ENCODE data around the gene MAPK8. TPM values are rescaled to one million over a fixed set of nuclear protein-coding genes. Genes with fewer than 3 reads are reported as not detected.
"Not testable (repeated sequence)": the region's sequence is repeated elsewhere in the genome, so short reads cannot be mapped to it uniquely, and the experiment has no call there.

The MAPK8 gene
- total RNA-seq, 2 experiments from 2014 or later, result 30.5 to 32.3 TPM

- CTCF ChIA-PET, result no interaction called here
- H3K27me3 Mint-ChIP-seq, result no peaks in the 10 kb centered on the region
- no peaks in the 10 kb centered on the region for H3K9me3 Mint-ChIP-seq
- peaks cover 9% of the 10 kb centered on the region for H3K4me1 Mint-ChIP-seq
- H3K27ac Mint-ChIP-seq, result no peak overlapping the region
- no peak for DNase-seq
- POLR2A ChIA-PET, result no interaction called here
- peaks cover 7% of the 10 kb centered on the region for H3K36me3 Mint-ChIP-seq (ENCODE audit: low read depth)
- H3K4me3 Mint-ChIP-seq, result no peak overlapping the region
Measured at GRCh38 chr10:48404646-48405045, 98.2 kb downstream of the MAPK8 start.

- no peak for DNase-seq
- Mint-ChIP-seq H3K36me3 (ENCODE audit: low read depth) (peaks cover 18% of the 10 kb centered on the region), H3K9me3 (peaks cover 2% of the 10 kb centered on the region), H3K4me1 (no peaks in the 10 kb centered on the region), H3K27me3 (no peaks in the 10 kb centered on the region), H3K4me3 (no peak overlapping the region), H3K27ac (no peak overlapping the region)
- CTCF ChIA-PET, result interaction anchor here (2.5 kb wide), 1 partner anchor 18 kb away, joined by 7 read pairs; no protein-coding TSS in a partner anchor
- POLR2A ChIA-PET, result no interaction called here
Measured at GRCh38 chr10:48406204-48406603, 99.7 kb downstream of the MAPK8 start.

GRCh38 chr10:48406658-48407057 lies 100.2 kb downstream of the MAPK8 start:
- H3K27me3 Mint-ChIP-seq, result no peaks in the 10 kb centered on the region
- no peak overlapping the region for H3K4me3 Mint-ChIP-seq
- CTCF ChIA-PET, result interaction anchor here (2.5 kb wide), 1 partner anchor 18 kb away, joined by 7 read pairs; no protein-coding TSS in a partner anchor
- POLR2A ChIA-PET, result no interaction called here
- H3K9me3 Mint-ChIP-seq, result peaks cover 2% of the 10 kb centered on the region
- H3K27ac Mint-ChIP-seq, result no peak overlapping the region
- no peaks in the 10 kb centered on the region for H3K4me1 Mint-ChIP-seq
- no peak for DNase-seq
- peaks cover 22% of the 10 kb centered on the region for H3K36me3 Mint-ChIP-seq (ENCODE audit: low read depth)

GRCh38 chr10:48410503-48410902 lies 104.0 kb downstream of the MAPK8 start:
- ChIA-PET POLR2A (no interaction called here), CTCF (no interaction called here)
- Mint-ChIP-seq H3K4me1 (no peaks in the 10 kb centered on the region), H3K27ac (no peak overlapping the region), H3K4me3 (no peak overlapping the region), H3K9me3 (peaks cover 14% of the 10 kb centered on the region), H3K27me3 (no peaks in the 10 kb centered on the region), H3K36me3 (ENCODE audit: low read depth) (peaks cover 35% of the 10 kb centered on the region)
- no peak for DNase-seq

GRCh38 chr10:48411510-48411909 lies 105.0 kb downstream of the MAPK8 start:
- ChIA-PET CTCF (no interaction called here), POLR2A (no interaction called here)
- no peaks in the 10 kb centered on the region for H3K27me3 Mint-ChIP-seq
- peaks cover 14% of the 10 kb centered on the region for H3K9me3 Mint-ChIP-seq
- no peak overlapping the region for H3K27ac Mint-ChIP-seq
- no peak overlapping the region for H3K4me3 Mint-ChIP-seq
- peaks cover 33% of the 10 kb centered on the region for H3K36me3 Mint-ChIP-seq (ENCODE audit: low read depth)
- no peaks in the 10 kb centered on the region for H3K4me1 Mint-ChIP-seq
- no peak for DNase-seq

- no peak overlapping the region for H3K4me3 Mint-ChIP-seq
- no peak overlapping the region for H3K27ac Mint-ChIP-seq
- H3K27me3 Mint-ChIP-seq, result no peaks in the 10 kb centered on the region
- H3K4me1 Mint-ChIP-seq, result no peaks in the 10 kb centered on the region
- H3K9me3 Mint-ChIP-seq, result peaks cover 14% of the 10 kb centered on the region
- POLR2A ChIA-PET, result no interaction called here
- DNase-seq, result no peak
- peaks cover 33% of the 10 kb centered on the region for H3K36me3 Mint-ChIP-seq (ENCODE audit: low read depth)
- CTCF ChIA-PET, result no interaction called here
Measured at GRCh38 chr10:48412081-48412480, 105.6 kb downstream of the MAPK8 start.

- ChIA-PET POLR2A (no interaction called here), CTCF (no interaction called here)
- H3K9me3 Mint-ChIP-seq, result peaks cover 14% of the 10 kb centered on the region
- no peak for DNase-seq
- no peak overlapping the region for H3K4me3 Mint-ChIP-seq
- no peak overlapping the region for H3K27ac Mint-ChIP-seq
- no peaks in the 10 kb centered on the region for H3K4me1 Mint-ChIP-seq
- H3K27me3 Mint-ChIP-seq, result no peaks in the 10 kb centered on the region
- peaks cover 33% of the 10 kb centered on the region for H3K36me3 Mint-ChIP-seq (ENCODE audit: low read depth)
Measured at GRCh38 chr10:48412933-48413332, 106.5 kb downstream of the MAPK8 start.

- DNase-seq, result no peak
- H3K9me3 Mint-ChIP-seq, result peaks cover 14% of the 10 kb centered on the region
- CTCF ChIA-PET, result interaction anchor here (0.6 kb wide), 1 partner anchor 1028 kb away, joined by 3 read pairs; no protein-coding TSS in a partner anchor
Measured at GRCh38 chr10:48414160-48414559, 107.7 kb downstream of the MAPK8 start.

GRCh38 chr10:48414778-48415177 lies 108.3 kb downstream of the MAPK8 start:
- no peaks in the 10 kb centered on the region for H3K4me1 Mint-ChIP-seq
- H3K9me3 Mint-ChIP-seq, result peaks cover 14% of the 10 kb centered on the region
- no peaks in the 10 kb centered on the region for H3K27me3 Mint-ChIP-seq
- ChIA-PET CTCF (no interaction called here), POLR2A (no interaction called here)
- peaks cover 32% of the 10 kb centered on the region for H3K36me3 Mint-ChIP-seq (ENCODE audit: low read depth)
- H3K4me3 Mint-ChIP-seq, result no peak overlapping the region
- H3K27ac Mint-ChIP-seq, result no peak overlapping the region
- no peak for DNase-seq

More at GRCh38 chr10:48414160-48414559, 107.7 kb downstream of the MAPK8 start:
- Mint-ChIP-seq H3K4me1 (no peaks in the 10 kb centered on the region), H3K4me3 (no peak overlapping the region), H3K27me3 (no peaks in the 10 kb centered on the region), H3K27ac (no peak overlapping the region), H3K36me3 (ENCODE audit: low read depth) (peaks cover 33% of the 10 kb centered on the region)
- POLR2A ChIA-PET, result no interaction called here

- Mint-ChIP-seq H3K9me3 (peaks cover 12% of the 10 kb centered on the region), H3K4me1 (no peaks in the 10 kb centered on the region), H3K27ac (no peak overlapping the region), H3K4me3 (no peak overlapping the region), H3K27me3 (no peaks in the 10 kb centered on the region), H3K36me3 (ENCODE audit: low read depth) (peaks cover 18% of the 10 kb centered on the region)
- no peak for DNase-seq
- ChIA-PET POLR2A (no interaction called here), CTCF (no interaction called here)
Measured at GRCh38 chr10:48416584-48417232, 110.2 kb downstream of the MAPK8 start.

GRCh38 chr10:48417374-48417773 lies 110.9 kb downstream of the MAPK8 start:
- Mint-ChIP-seq H3K27ac (no peak overlapping the region), H3K4me1 (no peaks in the 10 kb centered on the region), H3K27me3 (no peaks in the 10 kb centered on the region), H3K4me3 (no peak overlapping the region), H3K36me3 (ENCODE audit: low read depth) (peaks cover 12% of the 10 kb centered on the region), H3K9me3 (peaks cover 9% of the 10 kb centered on the region)
- CTCF ChIA-PET, result no interaction called here
- POLR2A ChIA-PET, result no interaction called here
- DNase-seq, result no peak

- Mint-ChIP-seq H3K27ac (no peak overlapping the region), H3K4me3 (no peak overlapping the region), H3K27me3 (no peaks in the 10 kb centered on the region), H3K9me3 (no peaks in the 10 kb centered on the region), H3K36me3 (ENCODE audit: low read depth) (peaks cover 3% of the 10 kb centered on the region), H3K4me1 (no peaks in the 10 kb centered on the region)
- CTCF ChIA-PET, result no interaction called here
- POLR2A ChIA-PET, result no interaction called here
- DNase-seq, result no peak
Measured at GRCh38 chr10:48418189-48418788, 111.8 kb downstream of the MAPK8 start.

GRCh38 chr10:48419714-48420113 lies 113.2 kb downstream of the MAPK8 start:
- no peaks in the 10 kb centered on the region for H3K36me3 Mint-ChIP-seq (ENCODE audit: low read depth)
- POLR2A ChIA-PET, result no interaction called here
- CTCF ChIA-PET, result no interaction called here
- H3K4me1 Mint-ChIP-seq, result no peaks in the 10 kb centered on the region
- H3K4me3 Mint-ChIP-seq, result no peak overlapping the region
- no peaks in the 10 kb centered on the region for H3K27me3 Mint-ChIP-seq
- no peak for DNase-seq
- H3K27ac Mint-ChIP-seq, result no peak overlapping the region
- no peaks in the 10 kb centered on the region for H3K9me3 Mint-ChIP-seq

GRCh38 chr10:48421862-48422261 lies 115.4 kb downstream of the MAPK8 start:
- H3K9me3 Mint-ChIP-seq; H3K36me3 Mint-ChIP-seq (ENCODE audit: low read depth); H3K4me1 Mint-ChIP-seq; CTCF ChIA-PET; H3K27me3 Mint-ChIP-seq; H3K4me3 Mint-ChIP-seq; H3K27ac Mint-ChIP-seq; DNase-seq; POLR2A ChIA-PET: not testable (repeated sequence)

Data from activated CD4-positive, alpha-beta T cell treated with anti-CD3 and anti-CD28 coated beads, Interleukin-2, amount 10 ng/mL, durations not matched to agents 7 days and 5 days (primary cell).